Measurements from ENCODE around the gene ATXN1.

Gene ATXN1

GRCh38 chr6:16374016-16374415 is 387.2 kb downstream of the ATXN1 start:
- DNase-seq, result no peak

GRCh38 chr6:16372029-16372776 is 389.1 kb downstream of the ATXN1 start:
- no peak for DNase-seq

- DNase-seq, result no peak
These were observed 389.9 kb downstream of the ATXN1 start for GRCh38 chr6:16371401-16371800.

GRCh38 chr6:16370943-16371342 is 390.3 kb downstream of the ATXN1 start:
- DNase-seq, result no peak

- no peak for DNase-seq
These were observed 391.3 kb downstream of the ATXN1 start for GRCh38 chr6:16369989-16370388.

GRCh38 chr6:16369140-16369745 is 392.0 kb downstream of the ATXN1 start:
- DNase-seq, result no peak

GRCh38 chr6:16367571-16367970 is 393.7 kb downstream of the ATXN1 start:
- DNase-seq, result no peak

GRCh38 chr6:16363749-16364148 is 397.5 kb downstream of the ATXN1 start:
- no peak for DNase-seq

- no peak for DNase-seq
These were observed 398.3 kb downstream of the ATXN1 start for GRCh38 chr6:16362819-16363589.

- DNase-seq, result no peak
These were observed 399.0 kb downstream of the ATXN1 start for GRCh38 chr6:16362296-16362695.

- no peak for DNase-seq
These were observed 399.4 kb downstream of the ATXN1 start for GRCh38 chr6:16361861-16362260.

GRCh38 chr6:16361121-16361520 is 400.1 kb downstream of the ATXN1 start:
- DNase-seq, result no peak

GRCh38 chr6:16360365-16360764 is 400.9 kb downstream of the ATXN1 start:
- no peak for DNase-seq

GRCh38 chr6:16359563-16359962 is 401.7 kb downstream of the ATXN1 start:
- DNase-seq, result no peak

GRCh38 chr6:16358531-16359138 is 402.6 kb downstream of the ATXN1 start:
- no peak for DNase-seq

GRCh38 chr6:16355699-16356446 is 405.4 kb downstream of the ATXN1 start:
- DNase-seq, result no peak

GRCh38 chr6:16355238-16355637 is 406.0 kb downstream of the ATXN1 start:
- DNase-seq, result no peak

GRCh38 chr6:16354692-16355091 is 406.6 kb downstream of the ATXN1 start:
- no peak for DNase-seq

- no peak for DNase-seq
These were observed 408.3 kb downstream of the ATXN1 start for GRCh38 chr6:16352821-16353438.

GRCh38 chr6:16352258-16352635 is 409.0 kb downstream of the ATXN1 start:
- DNase-seq, result no peak

- no peak for DNase-seq
These were observed 411.7 kb downstream of the ATXN1 start for GRCh38 chr6:16349544-16349943.

- no peak for DNase-seq
These were observed 414.4 kb downstream of the ATXN1 start for GRCh38 chr6:16346831-16347230.
